ENCODE measurements around the gene TERT. TPM values are rescaled to one million over a fixed set of nuclear protein-coding genes. Genes with fewer than 3 reads are reported as not detected.

The TERT gene
- polyA plus RNA-seq, 2 of the 4 experiments (the other 2 are of a cell fraction): 1.1 to 4.0 TPM

DNA sequence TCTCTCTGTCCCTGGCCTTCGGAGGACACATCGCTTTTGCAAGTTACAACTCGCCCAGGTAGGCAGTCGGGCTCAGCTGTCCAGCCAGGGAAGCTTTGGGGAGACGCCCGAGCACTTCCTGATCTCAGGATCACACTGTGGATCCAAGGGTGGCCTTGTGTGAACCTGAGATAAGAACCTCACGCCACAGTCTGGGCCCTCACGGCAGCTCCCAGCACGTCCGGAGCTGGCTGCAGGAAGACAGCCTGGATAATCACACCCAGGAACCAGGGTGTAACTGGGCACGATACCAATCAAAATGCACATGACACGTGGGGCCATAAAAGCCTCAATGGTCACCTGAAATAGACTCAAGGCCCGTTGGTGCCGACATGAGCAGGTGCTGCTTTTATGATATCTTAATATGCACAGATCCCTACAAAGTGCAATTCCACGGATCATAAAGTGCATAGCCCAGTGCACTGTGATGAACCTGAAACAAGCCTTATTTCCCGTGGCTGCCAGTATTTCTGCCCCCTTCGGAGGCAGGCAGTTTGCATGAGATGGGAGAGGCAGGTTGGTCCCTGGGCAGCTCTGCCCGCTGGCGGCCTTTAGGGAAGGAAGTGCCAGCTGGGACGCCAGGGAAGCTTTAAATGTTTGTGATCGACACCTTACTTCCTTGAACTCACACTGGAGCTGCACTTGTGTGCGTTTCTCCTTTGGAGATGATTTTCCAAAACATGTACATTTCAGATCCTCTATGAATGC lies 55.2 kb downstream of the TERT start:
- CTCF ChIA-PET: interaction anchor here (1.1 to 1.4 kb wide), 2 partner anchors 10 to 405 kb away, joined by 3 read pairs; no protein-coding TSS in a partner anchor
- WGBS (ENCODE audit: missing lambda C conversion rate): 56% methylated on average over 18 of the region's 22 CpGs

DNA sequence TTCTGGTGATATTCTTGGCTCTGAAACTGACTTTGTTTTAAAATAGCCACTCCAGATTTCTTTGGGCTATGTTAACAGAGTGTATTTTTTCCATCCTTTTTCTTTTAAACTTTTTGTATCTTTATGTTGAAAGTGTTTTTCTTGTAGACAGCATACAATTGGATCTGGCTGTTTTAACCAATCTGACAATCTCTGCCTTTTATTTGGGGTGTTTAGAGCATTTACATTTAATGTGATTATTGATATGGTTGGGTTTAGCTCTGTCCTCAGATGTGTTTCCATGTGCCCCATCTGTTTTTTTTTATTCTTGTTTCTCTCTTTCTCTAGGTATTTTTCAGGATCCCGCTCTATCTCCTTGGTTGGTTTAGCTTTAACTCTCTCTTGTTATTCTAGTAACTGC lies 59.0 kb downstream of the TERT start:
- 85% methylated on average over 1 of the region's 1 CpG for WGBS (ENCODE audit: missing lambda C conversion rate)
- POLR2A ChIA-PET: no interaction called here
- CTCF ChIA-PET: interaction anchor here (0.7 to 1.6 kb wide), 5 partner anchors 16 to 409 kb away, joined by 3 to 6 read pairs (median 3); no protein-coding TSS in a partner anchor
- ATAC-seq (no peak), FAIRE-seq (no peak), DNase-seq (ENCODE audit: low read depth in 1 of 2, low spot score in 1 of 2) (no peak)
- H3K4me2 ChIP-seq: no peak overlapping the region
- TF ChIP-seq ZSCAN20 (CRISPR knock-in tag; IDR thresholded peaks at IDR 0.05) (no peak), RARB (CRISPR knock-in tag; IDR thresholded peaks at IDR 0.05) (no peak), ESRRA (IDR thresholded peaks at IDR 0.05; ENCODE audit: borderline replicate concordance, low read length) (no peak), MAFK (IDR thresholded peaks at IDR 0.05; ENCODE audit: partially characterized antibody) (no peak), GATA3 (IDR thresholded peaks at IDR 0.05; ENCODE audit: borderline replicate concordance) (no peak), NR3C1 (IDR thresholded peaks at IDR 0.05) (no peak), JUNB (IDR thresholded peaks at IDR 0.05) (no peak), CBX8 (IDR thresholded peaks at IDR 0.05) (no peak), FOSB (CRISPR knock-in tag; IDR thresholded peaks at IDR 0.05) (no peak), ZNF302 (CRISPR knock-in tag; IDR thresholded peaks at IDR 0.05) (no peak)
- TF ChIP-seq, protein P1, sequence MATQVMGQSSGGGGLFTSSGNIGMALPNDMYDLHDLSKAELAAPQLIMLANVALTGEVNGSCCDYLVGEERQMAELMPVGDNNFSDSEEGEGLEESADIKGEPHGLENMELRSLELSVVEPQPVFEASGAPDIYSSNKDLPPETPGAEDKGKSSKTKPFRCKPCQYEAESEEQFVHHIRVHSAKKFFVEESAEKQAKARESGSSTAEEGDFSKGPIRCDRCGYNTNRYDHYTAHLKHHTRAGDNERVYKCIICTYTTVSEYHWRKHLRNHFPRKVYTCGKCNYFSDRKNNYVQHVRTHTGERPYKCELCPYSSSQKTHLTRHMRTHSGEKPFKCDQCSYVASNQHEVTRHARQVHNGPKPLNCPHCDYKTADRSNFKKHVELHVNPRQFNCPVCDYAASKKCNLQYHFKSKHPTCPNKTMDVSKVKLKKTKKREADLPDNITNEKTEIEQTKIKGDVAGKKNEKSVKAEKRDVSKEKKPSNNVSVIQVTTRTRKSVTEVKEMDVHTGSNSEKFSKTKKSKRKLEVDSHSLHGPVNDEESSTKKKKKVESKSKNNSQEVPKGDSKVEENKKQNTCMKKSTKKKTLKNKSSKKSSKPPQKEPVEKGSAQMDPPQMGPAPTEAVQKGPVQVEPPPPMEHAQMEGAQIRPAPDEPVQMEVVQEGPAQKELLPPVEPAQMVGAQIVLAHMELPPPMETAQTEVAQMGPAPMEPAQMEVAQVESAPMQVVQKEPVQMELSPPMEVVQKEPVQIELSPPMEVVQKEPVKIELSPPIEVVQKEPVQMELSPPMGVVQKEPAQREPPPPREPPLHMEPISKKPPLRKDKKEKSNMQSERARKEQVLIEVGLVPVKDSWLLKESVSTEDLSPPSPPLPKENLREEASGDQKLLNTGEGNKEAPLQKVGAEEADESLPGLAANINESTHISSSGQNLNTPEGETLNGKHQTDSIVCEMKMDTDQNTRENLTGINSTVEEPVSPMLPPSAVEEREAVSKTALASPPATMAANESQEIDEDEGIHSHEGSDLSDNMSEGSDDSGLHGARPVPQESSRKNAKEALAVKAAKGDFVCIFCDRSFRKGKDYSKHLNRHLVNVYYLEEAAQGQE (IDR thresholded peaks at IDR 0.05): no peak
- TF ChIP-seq, protein P2, sequence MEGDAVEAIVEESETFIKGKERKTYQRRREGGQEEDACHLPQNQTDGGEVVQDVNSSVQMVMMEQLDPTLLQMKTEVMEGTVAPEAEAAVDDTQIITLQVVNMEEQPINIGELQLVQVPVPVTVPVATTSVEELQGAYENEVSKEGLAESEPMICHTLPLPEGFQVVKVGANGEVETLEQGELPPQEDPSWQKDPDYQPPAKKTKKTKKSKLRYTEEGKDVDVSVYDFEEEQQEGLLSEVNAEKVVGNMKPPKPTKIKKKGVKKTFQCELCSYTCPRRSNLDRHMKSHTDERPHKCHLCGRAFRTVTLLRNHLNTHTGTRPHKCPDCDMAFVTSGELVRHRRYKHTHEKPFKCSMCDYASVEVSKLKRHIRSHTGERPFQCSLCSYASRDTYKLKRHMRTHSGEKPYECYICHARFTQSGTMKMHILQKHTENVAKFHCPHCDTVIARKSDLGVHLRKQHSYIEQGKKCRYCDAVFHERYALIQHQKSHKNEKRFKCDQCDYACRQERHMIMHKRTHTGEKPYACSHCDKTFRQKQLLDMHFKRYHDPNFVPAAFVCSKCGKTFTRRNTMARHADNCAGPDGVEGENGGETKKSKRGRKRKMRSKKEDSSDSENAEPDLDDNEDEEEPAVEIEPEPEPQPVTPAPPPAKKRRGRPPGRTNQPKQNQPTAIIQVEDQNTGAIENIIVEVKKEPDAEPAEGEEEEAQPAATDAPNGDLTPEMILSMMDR (IDR thresholded peaks at IDR 0.05): no peak
- peaks cover 16% of the 10 kb centered on the region; the same call in 2 of the 3 replicates for H3K9me3 ChIP-seq
- H3K27ac ChIP-seq: no peak overlapping the region
- no peak overlapping the region for H3K4me3 ChIP-seq
- H3K4me1 ChIP-seq: no peaks in the 10 kb centered on the region

More for the DNA sequence above, 55.2 kb downstream of the TERT start:
- peaks cover 16% of the 10 kb centered on the region; the same call in 2 of the 3 replicates for H3K9me3 ChIP-seq
- H3K4me2 ChIP-seq: no peak overlapping the region
- no peak for FAIRE-seq
- H3K4me1 ChIP-seq: no peaks in the 10 kb centered on the region
- no peak for DNase-seq (ENCODE audit: low read depth in 1 of 2, low spot score in 1 of 2)
- no peak for ATAC-seq
- no peak overlapping the region for H3K4me3 ChIP-seq
- H3K27ac ChIP-seq: no peak overlapping the region
- TF ChIP-seq HEYL (CRISPR knock-in tag; IDR thresholded peaks at IDR 0.05): no peak
- no peak for TF ChIP-seq RNF2 (IDR thresholded peaks at IDR 0.05; ENCODE audit: borderline replicate concordance, low read depth)
- TF ChIP-seq CEBPB (IDR thresholded peaks at IDR 0.05): no peak
- no peak for TF ChIP-seq HOXB13 (CRISPR knock-in tag; IDR thresholded peaks at IDR 0.05; ENCODE audit: low read depth)
- no peak for TF ChIP-seq GATA3 (IDR thresholded peaks at IDR 0.05; ENCODE audit: borderline replicate concordance)
- no peak for TF ChIP-seq PHF8 (IDR thresholded peaks at IDR 0.05; ENCODE audit: borderline replicate concordance, low read depth)
- TF ChIP-seq RAD21 (conservative IDR thresholded peaks at IDR 0.05 in 1 of 2, IDR thresholded peaks at IDR 0.05 in 1 of 2): no peak
- TF ChIP-seq MYC (IDR thresholded peaks at IDR 0.05; ENCODE audit: borderline replicate concordance, low read length): no peak
- no peak for TF ChIP-seq EHF (CRISPR knock-in tag; IDR thresholded peaks at IDR 0.05)
- no peak for TF ChIP-seq EP300 (IDR thresholded peaks at IDR 0.05)
- no peak for TF ChIP-seq RARB (CRISPR knock-in tag; IDR thresholded peaks at IDR 0.05)
- no peak for TF ChIP-seq SMC3 (IDR thresholded peaks at IDR 0.05)
- TF ChIP-seq NR3C1 (IDR thresholded peaks at IDR 0.05): no peak
- no peak for TF ChIP-seq FOXS1 (CRISPR knock-in tag; IDR thresholded peaks at IDR 0.05)
- TF ChIP-seq, protein P3, sequence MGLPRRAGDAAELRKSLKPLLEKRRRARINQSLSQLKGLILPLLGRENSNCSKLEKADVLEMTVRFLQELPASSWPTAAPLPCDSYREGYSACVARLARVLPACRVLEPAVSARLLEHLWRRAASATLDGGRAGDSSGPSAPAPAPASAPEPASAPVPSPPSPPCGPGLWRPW (IDR thresholded peaks at IDR 0.05): no peak
- TF ChIP-seq RFX5 (IDR thresholded peaks at IDR 0.05): no peak
- POLR2A ChIA-PET: no interaction called here
